ENCODE measurements around the gene WNT9A. TPM values are rescaled to one million over a fixed set of nuclear protein-coding genes. Genes with fewer than 3 reads are reported as not detected.

Gene WNT9A
- total and polyA plus RNA-seq, 9 of the 15 experiments (the other 6 are each of a cell fraction or from before 2014, with no cell fraction given) = 0.04 to 0.17 (median 0.10) TPM; not detected in 4

DNA sequence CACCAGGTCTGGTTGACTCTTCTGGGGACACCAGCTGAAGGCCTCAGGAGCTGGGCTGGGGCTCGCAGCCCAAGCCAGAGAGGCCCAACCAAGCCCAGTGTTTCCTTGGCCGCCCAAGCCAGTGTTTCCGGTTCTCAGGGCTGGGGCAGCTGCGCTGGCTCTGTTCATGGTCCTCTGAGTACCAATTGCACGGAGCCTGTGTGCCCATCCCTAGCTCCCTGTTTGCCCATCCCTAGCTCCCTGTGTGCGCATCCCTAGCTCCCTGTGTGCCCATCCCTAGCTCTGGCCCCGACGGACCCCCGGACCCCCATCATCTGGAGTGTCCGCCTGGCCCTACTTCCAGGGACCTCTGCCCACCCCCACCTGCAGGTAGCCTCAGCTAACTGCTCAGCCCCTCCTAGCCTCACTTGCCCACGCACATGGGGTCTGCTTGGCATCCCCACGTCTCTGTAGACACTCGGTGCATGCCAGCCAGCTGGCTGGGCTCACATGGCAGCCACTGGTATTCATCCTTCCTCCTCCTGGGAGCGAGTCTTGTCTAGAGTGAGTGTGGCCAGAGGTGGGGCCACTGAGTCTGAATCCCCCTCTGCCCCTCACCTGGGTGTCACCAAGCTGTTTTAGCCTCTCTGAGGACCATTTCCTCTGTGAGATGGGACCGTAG is 64.0 kb downstream of the WNT9A start:
- Histone ChIP-seq H3K79me2 (ENCODE audit: control insufficient read depth, insufficient read depth, low read length) (no peaks in the 10 kb centered on the region), H3K27me3 (ENCODE audit: control insufficient read depth in 2 of 2, insufficient read depth in 2 of 2, low read length in 2 of 2) (peaks cover 6 to 12% of the 10 kb centered on the region in 2 experiments; a peak in 3 of 5 replicates), H3K27ac (ENCODE audit: extremely low read depth, low read depth, low read length) (no peak overlapping the region), H3K4me3 (no peak overlapping the region), H3K4me1 (replicated peaks in 1 of 2; ENCODE audit: control insufficient read depth in 2 of 2, insufficient read depth in 2 of 2, low read length in 2 of 2) (peaks cover 16 to 54% of the 10 kb centered on the region in 2 experiments), H3K4me2 (ENCODE audit: insufficient read depth, low read length) (no peak overlapping the region), H3K9me3 (replicated peaks; ENCODE audit: control insufficient read depth, insufficient read depth, low read depth, low read length) (no peaks in the 10 kb centered on the region), H4K20me1 (replicated peaks; ENCODE audit: control insufficient read depth, insufficient read depth, low read length) (no peaks in the 10 kb centered on the region), H3K9me1 (ENCODE audit: control insufficient read depth, insufficient read depth, low read length) (no peaks in the 10 kb centered on the region), H3K9ac (ENCODE audit: insufficient read depth in 1 of 2, low read depth in 2 of 2, low read length in 2 of 2) (no peak overlapping the region), H3K36me3 (ENCODE audit: control insufficient read depth, insufficient read depth, low read length) (no peaks in the 10 kb centered on the region), H2AFZ (ENCODE audit: low read depth, low read length) (no peak overlapping the region)
- ChIA-PET POLR2A (interaction anchor here (0.6 to 1.4 kb wide), 3 partner anchors 9 to 202 kb away, joined by 3 to 4 read pairs (median 4); no protein-coding TSS in a partner anchor), CTCF (ENCODE audit: low intra/inter-chr PET ratio) (no interaction called here)
- WGBS (ENCODE audit: insufficient coverage, low coverage, missing lambda C conversion rate) = 13% methylated on average over 15 of the region's 15 CpGs
- intact Hi-C loops (cut with micrococcal nuclease) = no loop called here
- in situ Hi-C loops (cut with MboI) = no loop called here
- DNase-seq (ENCODE audit: extremely low read depth in 1 of 4, low spot score in 3 of 4) (no peak), FAIRE-seq (no peak), ATAC-seq (peak; percentile 16; the same call in 2 of the 3 replicates)
- BruUV-seq (replicated peaks) = no TSS peak
- TF ChIP-seq ETV6 (IDR thresholded peaks at IDR 0.05; ENCODE audit: borderline replicate concordance in 1 of 2, low read depth in 2 of 2, low read length in 1 of 2) = no peak
- TF ChIP-seq ETV6 (CRISPR knock-in tag; IDR thresholded peaks at IDR 0.05; ENCODE audit: borderline replicate concordance) = no peak
- no peak for TF ChIP-seq GATAD2B (IDR thresholded peaks at IDR 0.05; ENCODE audit: borderline replicate concordance)
- TF ChIP-seq GTF2F1 (IDR thresholded peaks at IDR 0.05; ENCODE audit: low read depth, low read length) = no peak
- TF ChIP-seq, protein P1, sequence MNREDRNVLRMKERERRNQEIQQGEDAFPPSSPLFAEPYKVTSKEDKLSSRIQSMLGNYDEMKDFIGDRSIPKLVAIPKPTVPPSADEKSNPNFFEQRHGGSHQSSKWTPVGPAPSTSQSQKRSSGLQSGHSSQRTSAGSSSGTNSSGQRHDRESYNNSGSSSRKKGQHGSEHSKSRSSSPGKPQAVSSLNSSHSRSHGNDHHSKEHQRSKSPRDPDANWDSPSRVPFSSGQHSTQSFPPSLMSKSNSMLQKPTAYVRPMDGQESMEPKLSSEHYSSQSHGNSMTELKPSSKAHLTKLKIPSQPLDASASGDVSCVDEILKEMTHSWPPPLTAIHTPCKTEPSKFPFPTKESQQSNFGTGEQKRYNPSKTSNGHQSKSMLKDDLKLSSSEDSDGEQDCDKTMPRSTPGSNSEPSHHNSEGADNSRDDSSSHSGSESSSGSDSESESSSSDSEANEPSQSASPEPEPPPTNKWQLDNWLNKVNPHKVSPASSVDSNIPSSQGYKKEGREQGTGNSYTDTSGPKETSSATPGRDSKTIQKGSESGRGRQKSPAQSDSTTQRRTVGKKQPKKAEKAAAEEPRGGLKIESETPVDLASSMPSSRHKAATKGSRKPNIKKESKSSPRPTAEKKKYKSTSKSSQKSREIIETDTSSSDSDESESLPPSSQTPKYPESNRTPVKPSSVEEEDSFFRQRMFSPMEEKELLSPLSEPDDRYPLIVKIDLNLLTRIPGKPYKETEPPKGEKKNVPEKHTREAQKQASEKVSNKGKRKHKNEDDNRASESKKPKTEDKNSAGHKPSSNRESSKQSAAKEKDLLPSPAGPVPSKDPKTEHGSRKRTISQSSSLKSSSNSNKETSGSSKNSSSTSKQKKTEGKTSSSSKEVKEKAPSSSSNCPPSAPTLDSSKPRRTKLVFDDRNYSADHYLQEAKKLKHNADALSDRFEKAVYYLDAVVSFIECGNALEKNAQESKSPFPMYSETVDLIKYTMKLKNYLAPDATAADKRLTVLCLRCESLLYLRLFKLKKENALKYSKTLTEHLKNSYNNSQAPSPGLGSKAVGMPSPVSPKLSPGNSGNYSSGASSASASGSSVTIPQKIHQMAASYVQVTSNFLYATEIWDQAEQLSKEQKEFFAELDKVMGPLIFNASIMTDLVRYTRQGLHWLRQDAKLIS (CRISPR knock-in tag; IDR thresholded peaks at IDR 0.05) = no peak
- TF ChIP-seq ZNF644 (tag; IDR thresholded peaks at IDR 0.05; ENCODE audit: low read depth) = no peak
- TF ChIP-seq ZNF239 (CRISPR knock-in tag; IDR thresholded peaks at IDR 0.05) = no peak
- TF ChIP-seq, protein P2, sequence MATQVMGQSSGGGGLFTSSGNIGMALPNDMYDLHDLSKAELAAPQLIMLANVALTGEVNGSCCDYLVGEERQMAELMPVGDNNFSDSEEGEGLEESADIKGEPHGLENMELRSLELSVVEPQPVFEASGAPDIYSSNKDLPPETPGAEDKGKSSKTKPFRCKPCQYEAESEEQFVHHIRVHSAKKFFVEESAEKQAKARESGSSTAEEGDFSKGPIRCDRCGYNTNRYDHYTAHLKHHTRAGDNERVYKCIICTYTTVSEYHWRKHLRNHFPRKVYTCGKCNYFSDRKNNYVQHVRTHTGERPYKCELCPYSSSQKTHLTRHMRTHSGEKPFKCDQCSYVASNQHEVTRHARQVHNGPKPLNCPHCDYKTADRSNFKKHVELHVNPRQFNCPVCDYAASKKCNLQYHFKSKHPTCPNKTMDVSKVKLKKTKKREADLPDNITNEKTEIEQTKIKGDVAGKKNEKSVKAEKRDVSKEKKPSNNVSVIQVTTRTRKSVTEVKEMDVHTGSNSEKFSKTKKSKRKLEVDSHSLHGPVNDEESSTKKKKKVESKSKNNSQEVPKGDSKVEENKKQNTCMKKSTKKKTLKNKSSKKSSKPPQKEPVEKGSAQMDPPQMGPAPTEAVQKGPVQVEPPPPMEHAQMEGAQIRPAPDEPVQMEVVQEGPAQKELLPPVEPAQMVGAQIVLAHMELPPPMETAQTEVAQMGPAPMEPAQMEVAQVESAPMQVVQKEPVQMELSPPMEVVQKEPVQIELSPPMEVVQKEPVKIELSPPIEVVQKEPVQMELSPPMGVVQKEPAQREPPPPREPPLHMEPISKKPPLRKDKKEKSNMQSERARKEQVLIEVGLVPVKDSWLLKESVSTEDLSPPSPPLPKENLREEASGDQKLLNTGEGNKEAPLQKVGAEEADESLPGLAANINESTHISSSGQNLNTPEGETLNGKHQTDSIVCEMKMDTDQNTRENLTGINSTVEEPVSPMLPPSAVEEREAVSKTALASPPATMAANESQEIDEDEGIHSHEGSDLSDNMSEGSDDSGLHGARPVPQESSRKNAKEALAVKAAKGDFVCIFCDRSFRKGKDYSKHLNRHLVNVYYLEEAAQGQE (IDR thresholded peaks at IDR 0.05; ENCODE audit: borderline replicate concordance) = no peak
- TF ChIP-seq, protein P2 (CRISPR knock-in tag; IDR thresholded peaks at IDR 0.05; ENCODE audit: low read depth) = no peak
